ENCODE results near the gene ADGRG1.

Gene ADGRG1

GRCh38 chr16:57656342-57656955, 28.0 kb downstream of the ADGRG1 start:
- TF ChIP-seq CTCF (IDR thresholded peaks at IDR 0.05; ENCODE audit: extremely low read depth, insufficient read depth, missing control alignments): no peak
- in situ Hi-C loops (cut with MboI; ENCODE audit: low pct_unique_long_range_greater_than_20kb, low sequenced_read_pairs, unreplicated experiment): no loop called here
- DNase-seq (ENCODE audit: low spot score): no peak

- in situ Hi-C loops (cut with MboI; ENCODE audit: low pct_unique_long_range_greater_than_20kb, low sequenced_read_pairs, unreplicated experiment): no loop called here
- TF ChIP-seq CTCF (IDR thresholded peaks at IDR 0.05; ENCODE audit: extremely low read depth, insufficient read depth, missing control alignments): no peak
- no peak for DNase-seq (ENCODE audit: low spot score)
Observed at GRCh38 chr16:57657228-57657627, 28.8 kb downstream of the ADGRG1 start.

- no peak for DNase-seq (ENCODE audit: low spot score)
- TF ChIP-seq CTCF (IDR thresholded peaks at IDR 0.05; ENCODE audit: extremely low read depth, insufficient read depth, missing control alignments): no peak
- in situ Hi-C loops (cut with MboI; ENCODE audit: low pct_unique_long_range_greater_than_20kb, low sequenced_read_pairs, unreplicated experiment): no loop called here
Observed at GRCh38 chr16:57658130-57658877, 29.9 kb downstream of the ADGRG1 start.

GRCh38 chr16:57658878-57659674, 30.6 kb downstream of the ADGRG1 start:
- DNase-seq (ENCODE audit: low spot score): no peak
- in situ Hi-C loops (cut with MboI; ENCODE audit: low pct_unique_long_range_greater_than_20kb, low sequenced_read_pairs, unreplicated experiment): no loop called here
- no peak for TF ChIP-seq CTCF (IDR thresholded peaks at IDR 0.05; ENCODE audit: extremely low read depth, insufficient read depth, missing control alignments)

GRCh38 chr16:57660715-57661463, 32.5 kb downstream of the ADGRG1 start:
- peak; percentile 24 for TF ChIP-seq CTCF (IDR thresholded peaks at IDR 0.05; ENCODE audit: extremely low read depth, insufficient read depth, missing control alignments)
- no peak for DNase-seq (ENCODE audit: low spot score)
- in situ Hi-C loops (cut with MboI; ENCODE audit: low pct_unique_long_range_greater_than_20kb, low sequenced_read_pairs, unreplicated experiment): no loop called here

- no peak for TF ChIP-seq CTCF (IDR thresholded peaks at IDR 0.05; ENCODE audit: extremely low read depth, insufficient read depth, missing control alignments)
- DNase-seq (ENCODE audit: low spot score): no peak
- in situ Hi-C loops (cut with MboI; ENCODE audit: low pct_unique_long_range_greater_than_20kb, low sequenced_read_pairs, unreplicated experiment): no loop called here
Observed at GRCh38 chr16:57661510-57661909, 33.1 kb downstream of the ADGRG1 start.

Measured in GM13977 (cell line).